Measurements from ENCODE around the gene GTPBP2. TPM values are rescaled to one million over a fixed set of nuclear protein-coding genes. Genes with fewer than 3 reads are reported as not detected.

GTPBP2 gene
- total and polyA plus RNA-seq, 2 experiments from 2014 or later, result 17.5 to 55.9 TPM

DNA sequence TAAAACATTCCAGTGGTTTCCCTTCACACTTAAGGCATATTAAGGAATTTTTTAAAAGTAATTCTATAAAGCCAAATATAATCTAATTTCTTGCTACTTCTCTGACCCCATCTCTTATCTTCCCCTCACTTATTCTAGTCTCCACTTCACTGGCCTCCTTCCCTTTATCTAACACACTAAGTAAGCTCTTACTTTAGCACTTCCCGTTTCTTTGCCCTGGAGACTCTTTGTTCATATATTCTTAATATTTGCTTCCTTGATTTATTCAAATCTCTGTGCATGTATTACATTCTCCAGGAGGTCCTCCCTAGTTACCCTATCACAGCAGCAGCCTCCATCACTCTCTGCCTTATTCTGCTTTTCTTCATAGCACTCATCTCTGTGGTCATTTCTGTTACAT, 20.3 kb downstream of the GTPBP2 start (continued):
- no peak for TF ChIP-seq ETS1 (IDR thresholded peaks at IDR 0.05)
- TF ChIP-seq ZNF331 (CRISPR knock-in tag; IDR thresholded peaks at IDR 0.05; ENCODE audit: low read depth), result no peak
- no peak for TF ChIP-seq STAT1 (IDR thresholded peaks at IDR 0.05; ENCODE audit: unreplicated experiment)
- no peak for TF ChIP-seq POLR2AphosphoS5 (IDR thresholded peaks at IDR 0.05; ENCODE audit: low read depth)
- no peak for TF ChIP-seq JUNB (IDR thresholded peaks at IDR 0.05; ENCODE audit: unreplicated experiment)

DNA sequence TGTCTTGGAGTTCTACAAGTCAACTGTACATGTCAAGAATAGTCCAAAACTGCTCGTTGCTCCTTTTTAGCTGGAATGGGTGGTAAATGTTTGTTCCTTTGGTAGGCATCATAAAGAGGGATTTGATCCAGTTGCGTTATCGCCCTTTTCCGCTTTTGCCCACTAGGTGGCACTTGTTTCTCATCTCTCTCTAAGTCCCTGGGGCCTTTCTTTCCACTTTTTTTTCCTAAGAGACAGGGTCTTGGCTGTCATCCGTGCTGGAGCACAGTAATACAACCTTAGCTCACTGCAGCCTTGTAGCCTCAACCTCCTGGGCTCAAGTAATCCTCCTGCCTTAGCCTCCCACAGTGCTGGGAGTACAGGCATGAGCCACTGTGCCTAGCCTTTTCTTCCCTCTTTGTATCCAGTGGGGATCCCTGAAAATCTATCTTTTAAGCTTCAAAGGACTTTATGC, 20.7 kb downstream of the GTPBP2 start:
- Histone ChIP-seq H3K27ac (ENCODE audit: low read depth) (no peak overlapping the region), H3K4me1 (ENCODE audit: insufficient read depth) (no peaks in the 10 kb centered on the region), H3K79me2 (replicated peaks; ENCODE audit: insufficient read depth) (no peaks in the 10 kb centered on the region), H3K36me3 (ENCODE audit: insufficient read depth) (peaks cover 8% of the 10 kb centered on the region; the same call in 1 of the 2 replicates), H3K27me3 (ENCODE audit: insufficient read depth) (no peaks in the 10 kb centered on the region), H3F3A (replicated peaks; ENCODE audit: low read depth) (no peaks in the 10 kb centered on the region), H2AFZ (no peak overlapping the region), H4K20me1 (replicated peaks; ENCODE audit: insufficient read depth) (no peaks in the 10 kb centered on the region; the same call in 1 of the 2 replicates), H3K4me2 (no peak overlapping the region), H3K9me2 (ENCODE audit: insufficient read depth) (no peaks in the 10 kb centered on the region), H3K4me3 (no peak overlapping the region)
- ATAC-seq (peak; percentile 95), DNase-seq (ENCODE audit: low spot score) (peak; percentile 92)
- no peak overlapping the region for H3K27ac Mint-ChIP-seq
- TF ChIP-seq EZH2 (IDR thresholded peaks at IDR 0.05; ENCODE audit: low read depth, unreplicated experiment), result no peak
- peak; percentile 85 to 88 for TF ChIP-seq CTCF (conservative IDR thresholded peaks at IDR 0.05; ENCODE audit: low read depth in 2 of 2)
- H3K27me3 Mint-ChIP-seq (ENCODE audit: insufficient read depth, low read depth, poor library complexity), result peaks cover 2% of the 10 kb centered on the region
- no peaks in the 10 kb centered on the region; the same call in 2 of the 3 replicates for H3K9me3 Mint-ChIP-seq
- H3K4me3 Mint-ChIP-seq, result no peak overlapping the region
- no peaks in the 10 kb centered on the region for H3K4me1 Mint-ChIP-seq
- H3K36me3 Mint-ChIP-seq (ENCODE audit: low read depth), result peaks cover 12% of the 10 kb centered on the region; the same call in 1 of the 3 replicates

DNA sequence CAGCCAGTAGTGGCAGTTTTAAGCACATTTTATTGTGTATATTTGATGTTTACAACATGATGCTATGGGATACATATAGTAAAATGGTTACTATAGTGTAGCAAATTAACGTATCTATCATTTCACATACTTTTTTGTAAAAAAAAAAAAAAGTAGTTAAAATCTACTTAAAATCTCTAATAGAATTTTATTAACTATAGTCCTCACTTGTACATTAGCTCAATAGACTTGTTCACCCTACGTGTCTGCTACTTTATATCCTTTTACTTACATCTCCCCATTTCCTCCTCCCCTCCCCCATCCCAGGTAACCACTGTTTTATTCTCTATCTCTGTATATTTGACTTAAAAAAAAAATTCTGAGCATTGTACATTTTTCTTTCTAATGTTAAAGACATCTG, 23.0 kb downstream of the GTPBP2 start:
- Mint-ChIP-seq H3K4me3 (no peak overlapping the region), H3K36me3 (ENCODE audit: low read depth) (peaks cover 16% of the 10 kb centered on the region; the same call in 2 of the 3 replicates), H3K9me3 (no peaks in the 10 kb centered on the region; the same call in 2 of the 3 replicates), H3K4me1 (no peaks in the 10 kb centered on the region), H3K27me3 (ENCODE audit: insufficient read depth, low read depth, poor library complexity) (peaks cover 2% of the 10 kb centered on the region), H3K27ac (no peak overlapping the region)
- H4K20me1 ChIP-seq (replicated peaks; ENCODE audit: insufficient read depth), result no peaks in the 10 kb centered on the region; the same call in 1 of the 2 replicates
- no peaks in the 10 kb centered on the region for H3K27me3 ChIP-seq (ENCODE audit: insufficient read depth)
- H3K4me3 ChIP-seq, result no peak overlapping the region
- no peak for TF ChIP-seq CREB1 (CRISPR knock-in tag; IDR thresholded peaks at IDR 0.05; ENCODE audit: low read depth)
- no peak for TF ChIP-seq ETS1 (IDR thresholded peaks at IDR 0.05)
- no peak for TF ChIP-seq ZNF114 (CRISPR knock-in tag; IDR thresholded peaks at IDR 0.05)
- TF ChIP-seq JUNB (IDR thresholded peaks at IDR 0.05; ENCODE audit: unreplicated experiment), result no peak
- TF ChIP-seq ZNF331 (CRISPR knock-in tag; IDR thresholded peaks at IDR 0.05; ENCODE audit: low read depth), result no peak
- no peak overlapping the region for H3K27ac ChIP-seq (ENCODE audit: low read depth)
- no peaks in the 10 kb centered on the region for H3K4me1 ChIP-seq (ENCODE audit: insufficient read depth)
- H2AFZ ChIP-seq, result no peak overlapping the region
- H3K36me3 ChIP-seq (ENCODE audit: insufficient read depth), result 0 out of 2 replicates have a peak, but pooled peaks cover 8% of the 10 kb centered on the region
- H3F3A ChIP-seq (replicated peaks; ENCODE audit: low read depth), result no peaks in the 10 kb centered on the region
- DNase-seq (ENCODE audit: low spot score) (no peak), ATAC-seq (no peak)
- H3K4me2 ChIP-seq, result no peak overlapping the region
- H3K9me2 ChIP-seq (ENCODE audit: insufficient read depth), result no peaks in the 10 kb centered on the region
- H3K79me2 ChIP-seq (replicated peaks; ENCODE audit: insufficient read depth), result no peaks in the 10 kb centered on the region
